Ovary (tissue), 3 donors: ENCODE measurements around the gene CPNE6.
"Not testable (repeated sequence)": the region's sequence is repeated elsewhere in the genome, so short reads cannot be mapped to it uniquely, and the experiment has no call there.

ENCODE experiments used
- EP300 ChIP-seq: sonication (generic); formaldehyde crosslinking; IDR thresholded peaks from one replicate; pipeline ENCODE4 v1.6.1; 2017; ENCODE audit warnings: antibody characterized with exemption
- POLR2A ChIP-seq: fragments of 450-650 bp; IDR thresholded peaks from one replicate; pipeline ENCODE4 v1.6.1; 2017; ENCODE audit warnings: antibody characterized with exemption, mild to moderate bottlenecking, moderate library complexity
- TF ChIP-seq, protein P1 (sequence below), 3 donors: fragments of 450-650 bp in 2 of 3; fragments of 200-600 bp in 1 of 3; IDR thresholded peaks; one replicate each; pipeline versions ENCODE4 v1.5.1 to v1.8.0; 2016 to 2022; ENCODE audit warnings: antibody characterized with exemption in 3 of 3, mild to moderate bottlenecking in 1 of 3
- donor health status: DM: no; HTN: no; CAD: no.

DNA sequence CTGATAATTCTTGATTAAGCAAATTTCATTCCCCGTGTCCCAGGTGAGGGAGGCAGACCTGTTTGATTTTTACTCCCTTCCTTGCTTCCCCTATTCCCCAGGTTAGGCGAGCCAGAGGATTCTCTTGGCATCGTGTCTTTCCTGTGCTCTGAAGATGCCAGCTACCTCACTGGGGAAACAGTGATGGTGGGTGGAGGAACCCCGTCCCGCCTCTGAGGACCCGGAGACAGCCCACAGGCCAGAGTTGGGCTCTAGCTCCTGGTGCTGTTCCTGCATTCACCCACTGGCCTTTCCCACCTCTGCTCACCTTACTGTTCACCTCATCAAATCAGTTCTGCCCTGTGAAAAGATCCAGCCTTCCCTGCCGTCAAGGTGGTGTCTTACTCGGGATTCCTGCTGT lies 20.6 kb upstream of the CPNE6 start:
- TF ChIP-seq, protein P1, sequence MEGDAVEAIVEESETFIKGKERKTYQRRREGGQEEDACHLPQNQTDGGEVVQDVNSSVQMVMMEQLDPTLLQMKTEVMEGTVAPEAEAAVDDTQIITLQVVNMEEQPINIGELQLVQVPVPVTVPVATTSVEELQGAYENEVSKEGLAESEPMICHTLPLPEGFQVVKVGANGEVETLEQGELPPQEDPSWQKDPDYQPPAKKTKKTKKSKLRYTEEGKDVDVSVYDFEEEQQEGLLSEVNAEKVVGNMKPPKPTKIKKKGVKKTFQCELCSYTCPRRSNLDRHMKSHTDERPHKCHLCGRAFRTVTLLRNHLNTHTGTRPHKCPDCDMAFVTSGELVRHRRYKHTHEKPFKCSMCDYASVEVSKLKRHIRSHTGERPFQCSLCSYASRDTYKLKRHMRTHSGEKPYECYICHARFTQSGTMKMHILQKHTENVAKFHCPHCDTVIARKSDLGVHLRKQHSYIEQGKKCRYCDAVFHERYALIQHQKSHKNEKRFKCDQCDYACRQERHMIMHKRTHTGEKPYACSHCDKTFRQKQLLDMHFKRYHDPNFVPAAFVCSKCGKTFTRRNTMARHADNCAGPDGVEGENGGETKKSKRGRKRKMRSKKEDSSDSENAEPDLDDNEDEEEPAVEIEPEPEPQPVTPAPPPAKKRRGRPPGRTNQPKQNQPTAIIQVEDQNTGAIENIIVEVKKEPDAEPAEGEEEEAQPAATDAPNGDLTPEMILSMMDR (IDR thresholded peaks at IDR 0.05), result not testable (repeated sequence)
- not testable (repeated sequence) for TF ChIP-seq POLR2A, EP300
